ENCODE data around the gene OR7C1.
"Not testable (repeated sequence)": the region's sequence is repeated elsewhere in the genome, so short reads cannot be mapped to it uniquely, and the experiment has no call there.

Gene OR7C1

GRCh38 chr19:14835011-14835410 lies at the start of gene OR7C1, which contains the start of gene OR7A5:
Gene OR7C1, minus strand, starts transcription at chr19:14835185. Its CDS starts 35,049 bp downstream, at chr19:14800136.
Gene OR7A5, minus strand, starts transcription at chr19:14835185. Its CDS starts 6,944 bp downstream, at chr19:14828241.
- DNase-seq (ENCODE audit: low spot score): no peak

GRCh38 chr19:14871619-14872230 lies 36.7 kb upstream of the OR7C1 start:
- no peak for DNase-seq (ENCODE audit: low spot score)

DNA sequence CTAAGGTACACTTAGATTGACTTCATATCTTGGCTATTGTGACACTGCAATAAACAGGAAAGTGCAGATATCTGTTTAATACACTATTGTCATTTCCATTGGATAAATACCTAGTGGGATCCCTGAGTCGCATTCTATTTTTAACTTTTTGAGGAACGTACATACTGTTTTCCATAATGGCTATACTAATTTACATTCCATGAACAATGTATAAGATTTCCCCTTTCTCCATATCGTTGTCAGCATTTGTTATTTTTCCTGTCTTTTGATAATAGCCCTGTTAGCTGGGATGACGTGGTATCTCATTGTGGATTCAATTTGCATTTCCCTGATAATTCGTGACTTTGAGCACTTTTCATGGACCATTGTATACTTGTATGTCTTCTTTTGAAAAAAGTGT lies 33.5 kb upstream of the OR7C1 start:
- no peak for DNase-seq (ENCODE audit: low spot score)

DNA sequence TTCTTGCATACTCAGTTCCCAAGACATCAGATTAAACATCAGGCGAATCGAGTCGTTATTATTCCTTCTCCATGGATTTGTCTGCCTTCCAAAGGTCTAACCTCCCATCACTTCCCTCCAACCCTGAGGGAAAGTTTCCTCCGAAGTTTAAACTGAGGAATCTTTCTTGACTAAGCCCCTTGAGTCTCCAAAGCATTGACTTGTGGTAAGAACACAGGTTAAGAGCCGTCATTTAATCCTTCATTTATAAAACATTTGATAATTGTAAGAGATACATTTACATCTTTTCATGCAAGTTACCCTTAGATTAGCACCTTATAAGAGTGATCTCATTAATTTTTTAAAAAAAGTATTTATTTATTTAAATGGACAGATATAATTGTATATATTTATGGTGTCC lies 13.8 kb upstream of the OR7C1 start, which contains the start of gene OR7A10:
Gene OR7A10 (minus strand): TSS at position 101 of the 400 bp plus-strand sequence. CDS start 7,045 bp downstream, outside the sequence.
- DNase-seq (ENCODE audit: low spot score): no peak

- no peak for DNase-seq (ENCODE audit: low spot score)
These were observed 8.6 kb upstream of the OR7C1 start for GRCh38 chr19:14843578-14843977.

- DNase-seq (ENCODE audit: low spot score): no peak
These were observed 8.2 kb upstream of the OR7C1 start for GRCh38 chr19:14843169-14843568.

DNA sequence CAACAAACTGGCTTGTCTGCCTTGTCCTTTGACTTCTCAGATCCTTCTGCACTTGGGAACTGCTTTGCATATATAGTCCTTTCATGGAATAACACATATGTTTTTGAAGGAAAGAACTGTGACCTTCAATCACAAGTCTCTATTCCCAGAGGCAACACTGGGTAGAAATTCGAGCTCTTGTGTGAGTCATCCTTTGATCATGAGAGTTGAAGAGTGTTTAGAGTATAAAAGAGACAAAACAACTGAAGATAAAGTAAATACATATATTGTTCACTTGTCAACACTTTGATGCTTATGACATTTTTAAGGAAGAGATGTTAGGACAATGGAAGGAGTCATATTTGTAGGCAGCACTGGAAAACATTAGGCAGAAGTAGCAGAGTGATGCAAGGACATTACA lies 5.2 kb upstream of the OR7C1 start:
- DNase-seq (ENCODE audit: low spot score): no peak

DNA sequence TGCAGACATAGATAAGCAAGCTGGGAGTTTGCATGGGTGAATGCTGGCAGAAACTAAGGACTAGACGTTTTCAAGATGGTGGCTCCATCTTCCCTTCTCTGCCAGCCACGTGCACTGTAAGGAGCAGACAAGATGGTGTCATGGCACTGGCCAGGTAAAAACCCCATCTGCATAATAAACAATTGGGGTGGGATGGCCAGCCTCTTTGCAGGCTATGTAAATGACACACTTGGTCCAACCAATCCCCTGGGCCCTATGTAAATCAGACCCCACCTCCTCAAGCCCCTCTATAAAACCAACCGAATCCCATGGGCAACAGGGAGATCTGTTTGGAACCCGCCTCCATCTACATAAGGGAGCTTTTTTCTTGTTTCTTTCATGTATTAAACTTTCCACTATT lies 2.4 kb upstream of the OR7C1 start:
- no peak for DNase-seq (ENCODE audit: low spot score)

DNA sequence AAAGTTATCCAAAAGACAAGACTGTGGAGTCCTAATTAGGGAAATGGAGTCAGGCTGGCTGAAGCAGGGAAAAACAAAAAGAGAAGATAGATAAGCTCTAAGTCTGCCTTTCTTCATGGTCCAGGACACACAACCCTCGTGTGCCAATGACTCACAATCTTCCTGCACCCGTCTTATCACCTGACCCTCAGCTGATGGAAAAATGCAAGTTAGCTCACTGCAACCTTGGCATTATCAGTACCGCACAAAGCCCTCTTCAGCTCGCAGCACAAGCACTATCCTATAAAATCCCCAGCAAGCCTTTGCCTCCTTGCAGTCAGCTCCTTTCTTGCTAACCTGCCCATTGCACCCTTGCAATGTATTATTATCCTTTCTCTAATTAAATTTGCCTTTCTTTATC lies 4.3 kb downstream of the OR7C1 start:
- DNase-seq (ENCODE audit: low spot score): no peak

- no peak for DNase-seq (ENCODE audit: low spot score)
These were observed 9.0 kb downstream of the OR7C1 start for GRCh38 chr19:14826006-14826405.

DNA sequence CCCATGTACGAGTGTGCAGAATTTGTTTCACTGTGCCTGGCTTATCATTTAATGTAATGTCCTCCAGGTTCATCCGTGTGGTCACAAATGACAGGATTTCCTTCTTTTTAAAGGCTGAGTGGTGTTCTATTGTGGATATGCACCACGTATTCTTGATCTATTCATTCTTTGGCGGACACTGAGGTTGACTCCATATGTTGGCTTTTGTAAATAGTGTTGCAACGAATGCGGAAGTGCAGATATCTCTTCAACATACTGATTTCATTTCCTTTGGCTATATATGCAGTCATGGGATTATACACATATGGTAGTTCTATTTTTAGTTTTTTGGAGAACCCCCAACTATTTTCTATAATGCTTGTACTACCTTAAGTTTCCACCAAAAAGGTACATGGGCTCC lies 13.0 kb downstream of the OR7C1 start:
- no peak for DNase-seq (ENCODE audit: low spot score)

- DNase-seq (ENCODE audit: low spot score): no peak
These were observed 16.4 kb downstream of the OR7C1 start for GRCh38 chr19:14818588-14818987.

DNA sequence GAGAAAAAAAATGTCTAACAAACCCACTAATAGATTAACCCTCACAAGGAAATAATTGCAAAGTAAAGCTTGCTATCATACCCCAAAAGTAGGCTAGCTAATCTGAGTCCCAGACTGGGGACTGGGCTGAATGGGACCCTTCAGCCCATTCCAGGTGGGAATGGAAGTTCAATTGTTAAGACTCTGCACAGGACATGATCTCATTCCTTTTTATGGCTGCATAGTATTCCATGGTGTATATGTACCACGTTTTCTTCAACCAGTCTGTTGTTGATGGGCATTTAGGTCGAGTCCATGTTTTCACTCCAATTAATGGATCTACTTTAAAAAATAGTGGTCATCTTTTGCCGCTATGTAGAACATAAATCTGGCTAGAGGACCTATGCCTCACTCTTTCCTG lies 17.9 kb downstream of the OR7C1 start:
- no peak for DNase-seq (ENCODE audit: low spot score)

- DNase-seq (ENCODE audit: low spot score): no peak
These were observed 19.9 kb downstream of the OR7C1 start for GRCh38 chr19:14814982-14815652.

GRCh38 chr19:14809272-14810057 lies 25.5 kb downstream of the OR7C1 start:
- DNase-seq (ENCODE audit: low spot score): no peak

- no peak for DNase-seq (ENCODE audit: low spot score)
These were observed 30.2 kb downstream of the OR7C1 start for GRCh38 chr19:14804765-14805164.

DNA sequence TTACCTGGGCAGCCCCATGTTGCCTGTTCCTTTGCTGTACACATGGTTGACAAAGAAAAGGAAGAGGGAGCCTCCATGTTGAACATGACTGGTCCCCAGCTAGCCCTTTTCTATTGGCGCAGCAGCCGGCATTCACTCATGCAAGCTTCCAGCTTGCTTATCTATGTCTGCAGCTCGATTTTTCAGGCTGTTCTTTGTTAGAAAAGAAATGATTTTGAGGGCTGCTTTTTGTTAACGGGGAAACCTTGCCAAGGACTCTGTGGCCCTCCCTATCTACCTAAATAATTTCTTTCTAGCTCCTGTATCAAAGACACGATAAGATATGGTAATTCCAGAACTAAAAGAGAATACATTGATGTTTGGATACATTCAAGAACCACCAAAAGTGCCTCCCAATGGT lies 36.2 kb downstream of the OR7C1 start:
- DNase-seq (ENCODE audit: low spot score): no peak

DNA sequence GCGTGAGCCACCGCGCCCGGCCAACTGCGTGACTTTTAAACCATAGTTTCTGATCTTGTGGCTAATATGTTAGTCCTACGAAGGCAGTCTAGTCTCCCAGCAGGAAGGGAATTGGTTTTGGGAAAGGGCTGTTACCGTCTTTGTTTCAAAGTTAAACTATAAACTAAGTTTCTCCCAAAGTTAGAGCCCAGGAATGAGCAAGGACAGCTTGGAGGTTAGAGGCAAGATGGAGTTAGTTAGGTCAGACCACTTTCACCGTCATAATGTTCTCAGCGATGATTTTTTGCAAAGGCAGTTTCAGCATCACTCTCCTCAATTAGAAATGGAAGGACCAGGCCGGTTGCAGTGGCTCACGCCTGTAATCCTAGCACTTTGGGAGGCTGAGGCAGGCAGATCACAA lies 39.0 kb downstream of the OR7C1 start:
- DNase-seq (ENCODE audit: low spot score): no peak

GRCh38 chr19:14795078-14795721 lies 39.8 kb downstream of the OR7C1 start:
- DNase-seq (ENCODE audit: low spot score): no peak

DNA sequence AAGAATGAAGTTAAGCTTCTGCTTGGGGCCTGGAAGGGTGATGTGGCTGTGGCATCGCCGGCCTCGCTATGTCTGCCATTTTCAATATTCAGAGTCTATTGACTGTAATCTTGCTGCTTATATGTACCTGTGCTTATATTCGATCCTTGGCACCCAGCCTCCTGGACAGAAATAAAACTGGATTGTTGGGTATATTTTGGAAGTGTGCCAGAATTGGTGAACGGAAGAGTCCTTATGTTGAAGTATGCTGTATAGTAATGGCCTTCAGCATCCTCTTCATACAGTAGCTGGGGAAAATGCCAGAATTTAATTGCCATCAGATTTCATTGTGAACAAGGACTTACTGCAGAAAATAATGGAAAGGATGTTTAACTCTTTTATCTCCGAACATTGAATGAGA lies 42.7 kb downstream of the OR7C1 start:
- not testable (repeated sequence) for DNase-seq (ENCODE audit: low spot score)

DNA sequence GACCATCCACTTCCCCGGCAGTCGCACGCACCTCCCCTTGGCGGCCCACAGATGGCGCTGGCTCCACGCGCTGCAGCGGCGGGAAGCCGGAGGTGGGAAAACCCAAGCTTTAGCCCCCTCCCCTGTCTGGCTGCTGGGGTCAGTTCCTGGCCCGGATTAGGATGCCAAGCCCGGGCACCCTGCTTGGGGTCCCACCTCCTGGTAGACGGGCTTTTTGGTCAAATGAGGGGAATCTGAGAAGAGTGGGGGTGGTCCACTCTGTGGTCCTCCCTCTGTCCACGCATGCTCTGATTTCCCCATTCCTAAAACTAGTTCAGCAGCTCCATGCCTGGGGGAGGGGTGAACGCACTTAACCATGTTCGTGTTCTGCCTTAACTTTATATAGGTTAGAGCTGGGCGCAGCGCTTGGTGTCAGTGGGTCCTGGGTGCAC lies 48.5 kb downstream of the OR7C1 start:
- no peak for DNase-seq (ENCODE audit: low spot score)

- peak; percentile 4 for DNase-seq (ENCODE audit: low spot score)
These were observed 49.7 kb downstream of the OR7C1 start for GRCh38 chr19:14785102-14785793.
